Measurements from ENCODE around the gene DTL. TPM values are rescaled to one million over a fixed set of nuclear protein-coding genes. Genes with fewer than 3 reads are reported as not detected.
A peak's percentile ranks its signal among the peaks of the same experiment; 100 is the strongest.

DTL gene
- total RNA-seq, 1 donor from 2014 or later: 76.6 TPM

DNA sequence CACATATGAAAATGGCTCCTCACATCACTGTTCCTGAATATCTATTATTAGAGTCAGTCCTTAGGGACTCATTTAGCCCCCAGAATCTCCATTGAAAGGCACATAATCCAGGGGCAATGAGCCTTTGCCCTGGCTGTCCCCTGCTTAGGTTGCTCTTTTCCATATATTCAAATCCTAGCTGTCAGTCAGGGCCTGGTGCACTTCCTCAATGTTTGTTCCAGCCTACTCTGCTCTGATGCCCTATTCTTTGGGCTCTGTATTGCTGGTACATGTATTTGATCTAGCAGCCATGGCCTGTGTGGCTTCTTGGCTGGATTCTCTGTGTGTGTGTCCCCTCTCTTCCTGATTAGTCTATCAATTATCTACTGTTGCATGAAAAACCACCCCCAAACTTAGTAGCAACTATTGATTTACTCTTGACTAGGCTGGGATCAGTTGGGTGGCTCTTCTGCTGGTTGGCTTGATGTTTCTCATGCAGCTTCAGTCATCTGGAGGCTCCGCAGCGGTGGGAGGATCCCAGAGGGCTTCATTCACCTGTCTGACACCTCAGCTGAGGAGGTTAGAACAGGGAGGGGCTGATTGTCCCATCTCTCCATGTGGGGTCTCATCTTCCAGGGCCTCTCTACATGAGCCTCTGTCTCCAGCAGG, 107.5 kb downstream of the DTL start:
- peaks cover 2% of the 10 kb centered on the region for H3K27me3 Mint-ChIP-seq (ENCODE audit: insufficient read depth, low read depth)
- no peak overlapping the region for H3K4me3 Mint-ChIP-seq
- no peaks in the 10 kb centered on the region for H3K36me3 ChIP-seq
- no peaks in the 10 kb centered on the region for H3K79me2 ChIP-seq (ENCODE audit: low read depth)
- no peaks in the 10 kb centered on the region for H3K9me3 ChIP-seq (ENCODE audit: low read depth)
- H3K27ac ChIP-seq: no peak overlapping the region
- H3K4me2 ChIP-seq: no peak overlapping the region
- no peak for TF ChIP-seq EZH2 (IDR thresholded peaks at IDR 0.05)
- no peak for TF ChIP-seq EZH2phosphoT487 (IDR thresholded peaks at IDR 0.05)
- TF ChIP-seq, protein P1, sequence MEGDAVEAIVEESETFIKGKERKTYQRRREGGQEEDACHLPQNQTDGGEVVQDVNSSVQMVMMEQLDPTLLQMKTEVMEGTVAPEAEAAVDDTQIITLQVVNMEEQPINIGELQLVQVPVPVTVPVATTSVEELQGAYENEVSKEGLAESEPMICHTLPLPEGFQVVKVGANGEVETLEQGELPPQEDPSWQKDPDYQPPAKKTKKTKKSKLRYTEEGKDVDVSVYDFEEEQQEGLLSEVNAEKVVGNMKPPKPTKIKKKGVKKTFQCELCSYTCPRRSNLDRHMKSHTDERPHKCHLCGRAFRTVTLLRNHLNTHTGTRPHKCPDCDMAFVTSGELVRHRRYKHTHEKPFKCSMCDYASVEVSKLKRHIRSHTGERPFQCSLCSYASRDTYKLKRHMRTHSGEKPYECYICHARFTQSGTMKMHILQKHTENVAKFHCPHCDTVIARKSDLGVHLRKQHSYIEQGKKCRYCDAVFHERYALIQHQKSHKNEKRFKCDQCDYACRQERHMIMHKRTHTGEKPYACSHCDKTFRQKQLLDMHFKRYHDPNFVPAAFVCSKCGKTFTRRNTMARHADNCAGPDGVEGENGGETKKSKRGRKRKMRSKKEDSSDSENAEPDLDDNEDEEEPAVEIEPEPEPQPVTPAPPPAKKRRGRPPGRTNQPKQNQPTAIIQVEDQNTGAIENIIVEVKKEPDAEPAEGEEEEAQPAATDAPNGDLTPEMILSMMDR (IDR thresholded peaks at IDR 0.05): no peak
- H3K27me3 ChIP-seq: no peaks in the 10 kb centered on the region
- H4K20me1 ChIP-seq (ENCODE audit: low read depth): no peaks in the 10 kb centered on the region
- no peak overlapping the region for H3K9ac ChIP-seq
- peaks cover 2% of the 10 kb centered on the region for H3K9me3 Mint-ChIP-seq
- peaks cover 8% of the 10 kb centered on the region for H3F3A ChIP-seq (ENCODE audit: low read depth)
- H3K4me1 Mint-ChIP-seq: no peaks in the 10 kb centered on the region
- no peak for DNase-seq (ENCODE audit: low spot score)
- peaks cover 10% of the 10 kb centered on the region for H3K4me1 ChIP-seq
- H3K4me3 ChIP-seq: no peak overlapping the region
- no peak overlapping the region for H3K27ac Mint-ChIP-seq
- H2AFZ ChIP-seq (replicated peaks): no peak overlapping the region
- peaks cover 10% of the 10 kb centered on the region for H3K36me3 Mint-ChIP-seq

DNA sequence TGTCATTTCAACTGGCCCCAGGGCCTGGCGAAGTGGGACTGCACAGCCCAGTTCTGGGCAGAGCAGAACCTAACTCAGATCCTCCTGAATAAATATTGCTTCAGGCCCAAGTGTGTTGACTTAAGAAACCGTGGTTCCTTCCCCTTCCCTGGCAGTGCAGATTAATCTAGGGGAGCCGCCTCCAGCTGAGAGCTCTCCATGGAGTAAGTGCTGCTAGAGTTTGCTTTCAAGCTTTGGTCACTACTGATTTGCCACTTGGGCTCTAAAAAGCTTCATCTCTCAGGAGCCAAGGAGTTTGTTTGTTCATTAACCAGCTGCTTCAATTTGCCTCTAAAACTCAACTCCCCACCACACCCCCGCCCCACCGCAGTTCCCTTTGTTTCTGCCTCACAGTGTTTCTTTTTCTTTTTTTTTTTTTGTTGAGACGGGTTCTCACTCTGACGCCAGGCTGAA, 112.1 kb downstream of the DTL start:
- peak; percentile 21 for DNase-seq (ENCODE audit: low spot score)
- H3K4me1 Mint-ChIP-seq: no peaks in the 10 kb centered on the region
- peaks cover 1% of the 10 kb centered on the region for H3K36me3 Mint-ChIP-seq
- H3K36me3 ChIP-seq: no peaks in the 10 kb centered on the region
- no peak overlapping the region for H3K4me3 ChIP-seq
- no peak overlapping the region for H3K4me2 ChIP-seq
- peaks cover 10% of the 10 kb centered on the region for H3K4me1 ChIP-seq
- no peaks in the 10 kb centered on the region for H4K20me1 ChIP-seq (ENCODE audit: low read depth)
- H3K9me3 ChIP-seq (ENCODE audit: low read depth): no peaks in the 10 kb centered on the region
- H3K79me2 ChIP-seq (ENCODE audit: low read depth): no peaks in the 10 kb centered on the region
- no peak overlapping the region for H3K27ac Mint-ChIP-seq
- no peaks in the 10 kb centered on the region for H3K27me3 ChIP-seq
- H3K4me3 Mint-ChIP-seq: no peak overlapping the region
- TF ChIP-seq, protein P1 (IDR thresholded peaks at IDR 0.05): no peak
- no peak for TF ChIP-seq EZH2phosphoT487 (IDR thresholded peaks at IDR 0.05)
- TF ChIP-seq EZH2 (IDR thresholded peaks at IDR 0.05): no peak
- no peak overlapping the region for H3K9ac ChIP-seq
- peaks cover 2% of the 10 kb centered on the region for H3K9me3 Mint-ChIP-seq
- H3K27ac ChIP-seq: peak overlapping the region; percentile 75
- H3K27me3 Mint-ChIP-seq (ENCODE audit: insufficient read depth, low read depth): peaks cover 2% of the 10 kb centered on the region
- peak overlapping the region; percentile 58 for H2AFZ ChIP-seq (replicated peaks)
- peaks cover 9% of the 10 kb centered on the region for H3F3A ChIP-seq (ENCODE audit: low read depth)

DNA sequence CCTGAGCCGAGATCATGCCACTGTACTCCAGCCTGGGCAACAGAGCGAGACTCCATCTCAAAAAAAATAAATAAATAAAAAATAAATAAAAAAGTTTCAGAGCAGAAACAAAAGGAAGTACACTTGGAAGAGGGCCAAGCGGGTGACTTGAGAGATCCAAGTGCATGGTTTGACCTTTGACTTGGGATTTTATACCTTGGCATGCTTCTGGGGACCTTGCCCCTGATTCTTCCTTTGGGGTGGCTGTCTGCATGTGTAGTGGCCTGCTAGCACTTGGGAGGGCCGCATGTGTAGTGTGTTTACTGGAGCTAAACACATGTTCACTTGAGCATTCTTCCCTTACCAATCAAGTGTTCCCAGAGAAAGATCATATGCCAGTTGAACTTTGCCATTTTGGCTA, 114.0 kb downstream of the DTL start:
- no peaks in the 10 kb centered on the region for H3K36me3 ChIP-seq
- H4K20me1 ChIP-seq (ENCODE audit: low read depth): no peaks in the 10 kb centered on the region
- DNase-seq (ENCODE audit: low spot score): no peak
- TF ChIP-seq EZH2phosphoT487 (IDR thresholded peaks at IDR 0.05) (no peak), EZH2 (IDR thresholded peaks at IDR 0.05) (no peak)
- TF ChIP-seq, protein P1 (IDR thresholded peaks at IDR 0.05): no peak
- no peaks in the 10 kb centered on the region for H3K9me3 Mint-ChIP-seq
- peaks cover 9% of the 10 kb centered on the region for H3F3A ChIP-seq (ENCODE audit: low read depth)
- no peak overlapping the region for H2AFZ ChIP-seq (replicated peaks)
- H3K79me2 ChIP-seq (ENCODE audit: low read depth): no peaks in the 10 kb centered on the region
- H3K9me3 ChIP-seq (ENCODE audit: low read depth): no peaks in the 10 kb centered on the region
- no peak overlapping the region for H3K9ac ChIP-seq
- H3K27ac Mint-ChIP-seq: no peak overlapping the region
- no peak overlapping the region for H3K4me3 Mint-ChIP-seq
- no peaks in the 10 kb centered on the region for H3K36me3 Mint-ChIP-seq
- H3K27me3 ChIP-seq: no peaks in the 10 kb centered on the region
- H3K27me3 Mint-ChIP-seq (ENCODE audit: insufficient read depth, low read depth): peaks cover 2% of the 10 kb centered on the region
- peaks cover 10% of the 10 kb centered on the region for H3K4me1 ChIP-seq
- H3K4me1 Mint-ChIP-seq: no peaks in the 10 kb centered on the region
- no peak overlapping the region for H3K4me3 ChIP-seq
- no peak overlapping the region for H3K27ac ChIP-seq
- H3K4me2 ChIP-seq: no peak overlapping the region
